HepG2 (cell line): ENCODE results near the gene SSNA1. TPM values are rescaled to one million over a fixed set of nuclear protein-coding genes. Genes with fewer than 3 reads are reported as not detected.

Experiments
- AGO1 ChIP-seq: fragments of 200-400 bp; formaldehyde crosslinking; IDR thresholded peaks from 2 replicates; pipeline ENCODE4 v1.6.1; 2017; ENCODE audit warnings: mild to moderate bottlenecking, low read depth, low read length, moderate library complexity; ENCODE audit not compliant: poor library complexity, severe bottlenecking
- ATRX ChIP-seq: sonication (generic); formaldehyde crosslinking; IDR thresholded peaks from 2 replicates; pipeline ENCODE4 v1.4.0; 2020; ENCODE audit warnings: missing genetic modification reagents, borderline replicate concordance
- CENPX ChIP-seq: sonication (generic); formaldehyde crosslinking; IDR thresholded peaks from 2 replicates; pipeline ENCODE4 v1.9.0; 2021; ENCODE audit warnings: mild to moderate bottlenecking, missing genetic modification reagents, moderate library complexity
- EP300 ChIP-seq, 3 experiments: sonication (generic) in 1 of 3; formaldehyde crosslinking in 1 of 3; IDR thresholded peaks; 2 replicates each; pipeline versions ENCODE4 v1.5.1 to v1.6.1; 2011 to 2020; ENCODE audit warnings: low read depth in 2 of 3, low read length in 2 of 3, borderline replicate concordance in 1 of 3, improper control_type of control experiment in 1 of 3, mild to moderate bottlenecking in 1 of 3, missing genetic modification reagents in 1 of 3, moderate library complexity in 1 of 3
- FOXA1 ChIP-seq, 2 experiments: fragments of 450-650 bp in 1 of 2; sonication (generic) in 1 of 2; formaldehyde crosslinking in 1 of 2; IDR thresholded peaks; 2 replicates each; pipeline versions ENCODE4 v1.4.0 to v1.6.1; 2016 to 2020; ENCODE audit warnings: missing genetic modification reagents in 1 of 2
- FOXJ3 ChIP-seq: sonication (generic); formaldehyde crosslinking; IDR thresholded peaks from 2 replicates; pipeline ENCODE4 v1.4.0; 2020; ENCODE audit warnings: missing genetic modification reagents, mild to moderate bottlenecking, borderline replicate concordance
- HDAC6 ChIP-seq: fragments of 200-600 bp; sonication (generic); IDR thresholded peaks from 2 replicates; pipeline ENCODE4 v1.7.0; 2017; ENCODE audit warnings: mild to moderate bottlenecking, antibody characterized with exemption, low read length, low read depth
- HNF1A ChIP-seq, 2 experiments: sonication (generic) in 1 of 2; formaldehyde crosslinking in 1 of 2; IDR thresholded peaks; 2 replicates each; pipeline versions ENCODE4 v1.4.0 to v1.6.1; 2016 to 2020; ENCODE audit warnings: borderline replicate concordance in 1 of 2, low read depth in 1 of 2, mild to moderate bottlenecking in 1 of 2, missing genetic modification reagents in 1 of 2
- HNRNPL ChIP-seq: fragments of 200-400 bp; formaldehyde crosslinking; IDR thresholded peaks from 2 replicates; pipeline ENCODE4 v1.6.1; 2017; ENCODE audit warnings: mild to moderate bottlenecking, low read depth, low read length
- LRRFIP1 ChIP-seq: sonication (generic); formaldehyde crosslinking; conservative IDR thresholded peaks from 2 replicates; pipeline ENCODE4 v1.4.0; 2020; ENCODE audit warnings: missing genetic modification reagents
- SMAD1 ChIP-seq: sonication (generic); formaldehyde crosslinking; IDR thresholded peaks from 2 replicates; pipeline ENCODE4 v1.4.0; 2020; ENCODE audit warnings: missing genetic modification reagents, low read depth, mild to moderate bottlenecking, borderline replicate concordance
- TBL1XR1 ChIP-seq: fragments of 150-350 bp; IDR thresholded peaks from 2 replicates; pipeline ENCODE4 v1.6.1; 2014; ENCODE audit warnings: borderline replicate concordance, low read length; ENCODE audit not compliant: partially characterized antibody
- ZNF263 ChIP-seq: sonication (generic); formaldehyde crosslinking; IDR thresholded peaks from 2 replicates; pipeline ENCODE4 v1.4.0; 2020; ENCODE audit warnings: missing genetic modification reagents
- ZNF292 ChIP-seq: sonication (generic); formaldehyde crosslinking; IDR thresholded peaks from 2 replicates; pipeline ENCODE4 v1.8.1; 2022; ENCODE audit warnings: mild to moderate bottlenecking, low read depth, missing genetic modification reagents, borderline replicate concordance
- ZNF577 ChIP-seq: sonication (generic); formaldehyde crosslinking; IDR thresholded peaks from 2 replicates; pipeline ENCODE4 v1.4.0; 2020; ENCODE audit warnings: mild to moderate bottlenecking, low read depth, missing genetic modification reagents, borderline replicate concordance
- ZNF770 ChIP-seq: sonication (generic); formaldehyde crosslinking; IDR thresholded peaks from 2 replicates; pipeline ENCODE4 v1.5.0; 2020; ENCODE audit warnings: mild to moderate bottlenecking, missing genetic modification reagents
- polyA plus RNA-seq, 8 experiments: library from polyadenylated mRNA; depleted of rRNA in 3 of 8; stranded (reverse) in 7 of 8; unstranded in 1 of 8; fragments of >200 nt; fragmentation: Illumina TruSeq in 4 of 8; extraction: Trizol in 4 of 8; gene quantifications; 2 replicates each; pipeline versions ENCODE4 v1.2.1 to v1.2.3, GENCODE V29; 2011 to 2016; ENCODE audit warnings: low read depth in 4 of 8, missing spikeins in 1 of 8, mixed read lengths in 1 of 8; ENCODE audit not compliant: insufficient read depth in 1 of 8
- total RNA-seq, 5 experiments: library from RNA; depleted of rRNA; stranded (reverse); fragments of >200 nt; fragmentation: Illumina TruSeq; extraction: Trizol; gene quantifications; 2 replicates each; pipeline ENCODE4 v1.2.3, GENCODE V29; 2016; ENCODE audit warnings: low read depth in 1 of 5
- TF ChIP-seq, protein P1 (sequence below): sonication (generic); formaldehyde crosslinking; IDR thresholded peaks from 2 replicates; pipeline ENCODE4 v1.4.0; 2020; ENCODE audit warnings: mild to moderate bottlenecking, missing genetic modification reagents

Gene SSNA1
- total and polyA plus RNA-seq, 2 of the 13 experiments (the other 11 are each of a cell fraction or from before 2014, with no cell fraction given), result 35.9 to 49.4 TPM

GRCh38 chr9:137199411-137200121, 11.1 kb downstream of the SSNA1 start (continued):
- no peak for TF ChIP-seq ZNF577
- no peak for TF ChIP-seq LRRFIP1
- TF ChIP-seq HNF1A (IDR thresholded peaks at IDR 0.05; ENCODE audit: low read depth), result no peak
- TF ChIP-seq HNF1A (CRISPR knock-in tag; IDR thresholded peaks at IDR 0.05; ENCODE audit: borderline replicate concordance), result no peak
- TF ChIP-seq ZNF263, result peak; percentile 90
- TF ChIP-seq TBL1XR1, result no peak
- no peak for TF ChIP-seq FOXA1 (IDR thresholded peaks at IDR 0.05)
- no peak for TF ChIP-seq FOXA1 (CRISPR knock-in tag; IDR thresholded peaks at IDR 0.05)
- TF ChIP-seq ATRX (CRISPR knock-in tag), result no peak
- peak; percentile 25 for TF ChIP-seq HNRNPL
- no peak for TF ChIP-seq EP300 (IDR thresholded peaks at IDR 0.05; ENCODE audit: low read depth in 2 of 2, low read length in 2 of 2)
- no peak for TF ChIP-seq EP300 (CRISPR knock-in tag; IDR thresholded peaks at IDR 0.05; ENCODE audit: borderline replicate concordance)
- TF ChIP-seq AGO1, result peak; percentile 25
- TF ChIP-seq, protein P1, sequence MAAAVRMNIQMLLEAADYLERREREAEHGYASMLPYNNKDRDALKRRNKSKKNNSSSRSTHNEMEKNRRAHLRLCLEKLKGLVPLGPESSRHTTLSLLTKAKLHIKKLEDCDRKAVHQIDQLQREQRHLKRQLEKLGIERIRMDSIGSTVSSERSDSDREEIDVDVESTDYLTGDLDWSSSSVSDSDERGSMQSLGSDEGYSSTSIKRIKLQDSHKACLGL, result 0 out of 2 replicates have a peak, but pooled peaks have one; percentile 37
- TF ChIP-seq ZNF292 (CRISPR knock-in tag), result no peak
- TF ChIP-seq HDAC6, result no peak
- no peak for TF ChIP-seq SMAD1 (CRISPR knock-in tag)
- no peak for TF ChIP-seq CENPX
- TF ChIP-seq ZNF770 (CRISPR knock-in tag), result peak; percentile 52; the same call in 1 of the 2 replicates
- no peak for TF ChIP-seq FOXJ3 (CRISPR knock-in tag)
